HG03135 (cell line): ENCODE measurements around the gene SLC6A20.

Experiments used
- ATAC-seq: cut with Tn5 transposase; IDR thresholded peaks from one replicate; pipeline ENCODE4 v1.9.1; 2021; ENCODE audit warnings: mild to moderate bottlenecking, moderate library complexity; ENCODE audit not compliant: unreplicated experiment

The SLC6A20 gene

GRCh38 chr3:45779746-45780735 lies 16.3 kb downstream of the SLC6A20 start:
- ATAC-seq, result no peak

- ATAC-seq, result no peak
Measured at GRCh38 chr3:45778761-45779201, 17.6 kb downstream of the SLC6A20 start.

DNA sequence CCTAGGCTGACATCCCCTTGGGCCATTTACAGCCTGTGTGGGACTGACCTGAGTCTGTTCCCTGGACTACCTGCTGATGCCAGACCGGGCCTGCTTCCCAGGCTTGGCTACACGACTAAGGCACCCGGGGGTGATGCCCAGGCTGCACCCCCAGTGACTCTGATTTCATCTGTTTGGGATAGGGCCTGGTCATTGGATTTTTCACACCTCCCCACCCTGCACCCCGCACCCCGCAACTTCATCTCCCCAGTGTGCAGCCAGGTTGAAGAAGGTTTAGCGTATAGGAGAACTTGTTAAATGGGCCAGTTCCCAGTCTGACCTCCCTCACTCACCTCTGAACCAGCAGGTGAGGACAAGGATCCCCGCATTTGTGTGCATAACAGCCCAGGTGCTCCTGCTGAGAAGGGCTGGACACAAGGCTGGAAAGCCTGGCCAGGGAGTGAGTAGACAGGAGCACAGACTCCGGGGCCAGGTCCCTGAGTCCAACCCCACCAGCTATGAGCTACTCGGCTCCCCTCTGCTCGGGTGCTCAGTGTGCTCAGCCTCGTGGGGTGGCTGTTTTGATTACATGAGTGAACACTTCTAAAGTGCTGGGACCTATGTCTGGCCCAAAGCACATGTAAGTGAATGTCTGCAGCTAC lies 18.5 kb downstream of the SLC6A20 start:
- no peak for ATAC-seq

DNA sequence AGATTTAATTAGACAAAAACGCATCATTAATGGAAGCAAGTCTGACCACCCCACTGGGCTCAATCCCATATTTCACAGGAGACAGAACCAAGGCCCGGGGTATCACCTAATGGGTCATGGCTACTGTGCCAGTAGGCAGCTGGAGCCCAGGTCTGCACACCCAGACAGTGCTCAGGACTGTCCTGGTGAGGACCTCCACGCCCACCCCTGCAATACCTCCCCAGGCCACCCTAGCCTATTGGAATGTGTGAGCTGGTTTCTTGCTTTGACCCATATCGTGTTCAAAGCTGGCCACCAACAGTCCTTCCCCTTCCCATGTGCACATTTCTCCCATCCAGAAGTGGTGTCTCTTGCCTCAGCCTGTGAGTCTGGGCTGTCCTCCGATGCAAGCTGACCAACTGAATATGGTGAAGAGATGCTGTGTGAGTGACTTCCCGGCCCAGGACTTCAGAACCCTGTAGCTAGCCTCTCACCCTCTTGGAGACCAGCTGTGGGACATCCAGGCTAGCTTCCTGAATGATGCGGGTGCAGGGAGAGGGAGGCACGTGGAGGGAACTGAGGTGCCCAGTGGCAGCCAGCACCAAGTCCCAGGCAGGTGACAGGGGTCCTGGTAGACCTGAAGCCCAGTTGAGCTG lies 19.1 kb downstream of the SLC6A20 start:
- no peak for ATAC-seq

DNA sequence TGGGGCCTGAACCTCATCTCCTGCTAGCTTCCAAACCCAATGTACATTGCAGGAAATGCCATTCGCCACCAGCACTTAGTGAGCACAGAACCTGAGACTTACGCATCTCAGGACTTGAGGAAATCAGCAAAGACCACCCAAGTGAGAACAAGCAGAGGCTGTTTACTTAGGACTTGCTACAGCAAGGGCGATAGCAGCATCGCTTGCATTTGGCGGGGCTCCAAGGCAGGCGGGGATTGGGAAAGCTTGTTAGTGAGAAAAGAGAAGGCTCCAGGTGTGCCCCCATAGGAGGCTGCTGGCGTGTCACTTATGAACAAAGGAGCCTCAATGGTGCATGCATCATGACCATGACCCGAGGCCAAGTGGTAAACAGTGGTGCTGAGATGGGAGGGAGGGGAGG lies 19.7 kb downstream of the SLC6A20 start:
- no peak for ATAC-seq

GRCh38 chr3:45776301-45776595 lies 20.1 kb downstream of the SLC6A20 start:
- no peak for ATAC-seq

GRCh38 chr3:45775571-45776300 lies 20.6 kb downstream of the SLC6A20 start:
- no peak for ATAC-seq

DNA sequence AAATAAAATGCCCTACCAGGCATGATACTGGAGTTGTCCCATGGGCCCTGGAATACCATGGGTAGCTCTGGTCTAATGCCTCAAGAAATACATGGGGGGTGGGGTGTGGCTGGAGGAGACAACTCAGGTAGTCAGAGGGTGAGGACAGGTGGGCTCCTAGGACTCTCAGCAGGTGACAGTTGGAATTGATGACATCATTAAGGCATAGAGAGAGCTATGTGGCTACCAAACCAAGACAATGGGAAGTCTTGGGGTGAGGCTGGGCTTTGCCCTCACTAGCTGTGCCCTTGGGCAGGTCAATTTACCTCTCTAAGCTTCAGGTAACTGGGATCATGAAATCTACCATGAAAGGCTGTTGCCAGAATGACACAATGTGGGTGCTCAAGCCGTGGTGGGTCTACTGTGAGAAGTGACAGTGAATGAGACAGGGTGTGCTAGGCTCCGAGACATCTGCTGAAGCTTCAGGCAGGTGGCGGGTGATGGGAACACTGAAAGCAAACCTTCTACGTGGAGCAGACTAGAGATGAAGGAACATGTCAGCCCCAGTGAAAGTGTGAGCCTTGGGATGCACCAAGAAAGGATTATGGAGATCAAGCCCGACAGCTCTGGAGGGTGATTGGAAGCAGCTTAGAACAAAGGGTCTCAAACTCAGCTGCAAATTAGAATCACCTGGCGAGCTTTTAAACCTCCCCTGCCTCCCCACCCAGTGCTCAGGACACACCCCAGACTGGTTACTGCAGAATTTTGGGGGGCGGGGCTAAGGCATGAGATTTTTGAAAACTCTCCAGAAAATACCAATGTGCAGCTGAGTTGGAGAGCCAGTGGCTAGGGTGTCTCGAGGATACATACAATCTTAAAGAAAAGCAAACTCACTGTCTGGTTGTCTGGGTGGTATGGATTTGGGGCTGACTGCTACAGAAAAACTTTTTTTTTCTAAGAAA lies 21.5 kb downstream of the SLC6A20 start:
- ATAC-seq, result no peak

- ATAC-seq, result no peak
Measured at GRCh38 chr3:45773714-45774449, 22.5 kb downstream of the SLC6A20 start.

GRCh38 chr3:45773072-45773471 lies 23.3 kb downstream of the SLC6A20 start:
- no peak for ATAC-seq

DNA sequence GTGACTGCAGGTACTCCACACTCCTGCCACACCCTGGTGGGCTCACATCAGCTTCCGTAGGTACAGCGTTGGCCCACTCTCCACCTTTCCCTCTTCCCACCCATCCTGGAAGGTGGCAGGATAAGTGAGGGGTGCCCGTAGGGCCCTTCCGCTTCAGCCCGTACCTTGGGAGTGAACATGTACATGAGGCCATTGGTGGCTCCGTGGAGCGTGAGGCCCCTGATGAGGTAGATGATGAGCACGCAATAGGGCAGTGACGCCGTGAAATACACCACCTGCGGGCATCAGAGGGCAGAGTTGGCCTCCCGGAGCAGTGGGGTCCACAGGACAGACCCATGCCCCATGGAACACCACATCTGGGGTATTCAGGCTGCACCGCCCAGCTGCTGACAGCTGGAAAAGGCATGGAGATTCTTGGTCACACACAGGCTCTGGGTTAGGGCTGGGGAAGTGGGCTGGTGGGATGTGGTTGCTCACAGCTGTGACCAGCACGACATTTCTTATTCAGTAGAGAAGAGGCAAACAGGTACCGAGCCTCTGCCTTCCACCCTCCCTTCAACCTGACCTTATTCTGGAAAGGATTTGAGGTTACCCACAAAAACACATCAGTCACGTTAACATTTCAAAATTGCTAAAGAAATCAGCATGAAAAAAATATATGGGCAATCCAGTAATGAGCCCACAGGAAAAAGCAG lies 23.8 kb downstream of the SLC6A20 start:
- ATAC-seq, result no peak

DNA sequence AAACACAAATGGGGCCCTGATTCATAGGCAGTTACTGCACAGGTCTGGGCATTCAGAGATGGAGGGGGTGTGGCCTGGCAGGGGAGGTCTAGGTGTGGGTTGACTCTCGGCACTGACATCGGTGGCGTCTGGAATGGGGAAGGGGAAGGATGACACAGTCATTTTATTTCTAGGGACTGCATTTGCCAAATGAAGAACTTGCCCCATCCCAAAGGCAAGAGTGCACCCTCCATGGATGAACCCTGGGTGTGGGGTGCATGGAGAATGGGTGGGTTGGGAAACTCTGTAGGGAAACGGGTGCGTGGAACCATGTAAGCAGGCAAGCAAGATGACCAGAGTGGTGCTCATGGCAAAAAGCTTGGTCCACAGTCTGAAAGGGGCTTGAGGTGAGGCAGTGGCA lies 24.5 kb downstream of the SLC6A20 start:
- ATAC-seq, result no peak

GRCh38 chr3:45771166-45771775 lies 25.1 kb downstream of the SLC6A20 start:
- no peak for ATAC-seq

- ATAC-seq, result no peak
Measured at GRCh38 chr3:45765958-45766357, 30.4 kb downstream of the SLC6A20 start.

DNA sequence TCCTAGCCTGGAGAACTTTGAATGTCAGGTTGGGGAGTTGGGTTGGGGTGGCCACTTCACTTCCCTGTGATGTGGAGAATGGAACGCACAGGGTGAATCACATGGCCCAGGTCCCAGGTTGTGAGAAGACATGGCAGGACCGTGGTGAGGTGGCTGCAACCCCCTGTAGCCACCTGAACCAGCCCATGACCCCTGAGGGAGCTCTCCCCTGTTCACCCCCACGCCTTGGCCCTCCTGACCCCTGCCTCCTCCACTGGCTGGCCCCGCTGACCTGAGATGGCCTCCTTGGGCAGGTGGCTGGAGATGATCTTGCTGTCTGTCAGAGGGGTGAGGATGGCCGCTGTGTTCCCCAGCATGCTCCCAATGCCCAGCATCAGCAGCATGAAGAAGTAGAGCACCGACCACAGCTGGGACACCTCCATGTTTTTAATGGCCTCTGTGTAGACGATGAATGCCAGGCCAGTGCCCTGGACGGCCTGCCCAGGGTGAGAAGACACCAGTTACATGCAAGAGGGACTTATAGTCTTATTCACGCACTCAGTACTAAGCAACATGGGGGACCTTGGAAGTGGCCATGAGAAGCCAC lies 31.0 kb downstream of the SLC6A20 start:
- no peak for ATAC-seq

DNA sequence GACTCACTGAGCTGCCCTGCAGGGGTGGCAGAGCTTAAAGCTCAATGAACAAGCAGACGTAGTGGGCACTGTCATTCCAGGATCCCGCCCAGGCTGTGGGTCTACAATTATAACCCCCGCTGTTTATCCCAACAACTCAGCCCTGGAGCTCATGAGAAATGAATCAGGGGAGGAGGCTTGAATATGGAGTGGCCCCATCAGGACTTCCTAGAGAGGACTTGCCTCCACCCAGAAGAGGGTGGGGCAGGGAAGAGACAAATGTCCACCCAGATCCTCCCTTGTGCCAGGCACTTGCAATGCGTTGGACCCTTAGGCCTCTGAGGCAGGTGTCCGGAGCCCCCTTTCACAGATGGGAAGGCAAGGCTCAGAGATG lies 33.0 kb downstream of the SLC6A20 start:
- no peak for ATAC-seq

DNA sequence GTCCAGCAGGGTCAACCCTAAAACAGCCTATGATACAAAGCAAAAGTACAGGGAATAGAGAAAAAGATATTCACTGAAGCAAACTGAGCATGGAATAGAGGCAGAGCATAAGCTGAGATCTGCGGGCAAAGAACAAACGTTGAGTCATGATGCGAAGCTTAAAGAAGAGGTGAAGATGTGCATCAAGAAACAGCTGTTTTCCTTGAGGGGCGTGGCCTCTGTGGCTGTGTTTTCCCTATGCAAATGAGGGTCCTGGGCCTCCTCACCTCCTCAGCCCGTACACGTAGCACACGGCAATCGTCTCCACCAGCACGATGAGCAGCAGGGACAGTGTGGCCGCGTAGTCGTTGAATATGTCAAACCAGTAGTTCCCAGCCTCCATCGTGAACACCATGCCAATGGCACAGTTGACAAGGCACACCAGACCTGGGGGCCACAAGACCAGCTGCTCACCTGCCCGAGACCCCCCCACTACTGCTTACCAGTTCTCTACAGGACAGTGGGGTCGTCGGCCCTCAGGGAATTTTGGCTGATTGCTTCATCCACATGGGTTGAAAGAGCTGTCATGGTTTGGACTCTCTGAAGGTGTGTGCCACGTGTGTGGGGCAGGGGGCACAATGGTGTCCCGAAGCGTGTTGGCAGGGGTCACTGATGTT lies 33.6 kb downstream of the SLC6A20 start:
- ATAC-seq, result no peak

DNA sequence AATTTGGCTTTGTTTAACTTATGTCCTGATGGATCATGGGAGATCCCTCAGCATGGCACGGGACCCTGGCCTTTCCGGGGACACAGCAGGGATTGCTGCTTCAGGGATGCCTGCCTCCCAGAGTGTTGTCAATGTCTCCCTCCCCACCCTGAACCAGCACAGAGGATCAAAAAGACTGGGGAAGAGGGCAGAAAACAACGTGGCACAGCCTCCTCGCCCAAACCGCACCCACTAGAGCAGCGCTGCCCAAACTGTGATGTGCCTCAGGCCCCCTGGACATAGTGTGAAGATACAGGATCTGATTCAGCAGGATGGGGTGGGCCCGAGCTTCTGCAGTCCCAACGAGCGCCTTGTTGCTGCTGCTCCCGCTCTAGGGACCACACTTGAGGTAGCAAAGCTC lies 34.5 kb downstream of the SLC6A20 start:
- ATAC-seq, result no peak
